ENCODE measurements around the gene CHST13.

Gene CHST13

GRCh38 chr3:126545544-126545943 lies 21.6 kb downstream of the CHST13 start:
- DNase-seq (ENCODE audit: low read depth) = no peak
- TF ChIP-seq CTCF (IDR thresholded peaks at IDR 0.05; ENCODE audit: insufficient read depth, low read depth, low read length, missing control alignments) = no peak
- no peak overlapping the region for H3K4me3 ChIP-seq (ENCODE audit: low read length)

- no peak for TF ChIP-seq CTCF (IDR thresholded peaks at IDR 0.05; ENCODE audit: insufficient read depth, low read depth, low read length, missing control alignments)
- no peak overlapping the region for H3K4me3 ChIP-seq (ENCODE audit: low read length)
- no peak for DNase-seq (ENCODE audit: low read depth)
Measured at GRCh38 chr3:126546013-126546412, 22.1 kb downstream of the CHST13 start.

GRCh38 chr3:126546549-126547239 lies 22.7 kb downstream of the CHST13 start:
- DNase-seq (ENCODE audit: low read depth) = no peak
- no peak overlapping the region for H3K4me3 ChIP-seq (ENCODE audit: low read length)
- TF ChIP-seq CTCF (IDR thresholded peaks at IDR 0.05; ENCODE audit: insufficient read depth, low read depth, low read length, missing control alignments) = no peak

DNA sequence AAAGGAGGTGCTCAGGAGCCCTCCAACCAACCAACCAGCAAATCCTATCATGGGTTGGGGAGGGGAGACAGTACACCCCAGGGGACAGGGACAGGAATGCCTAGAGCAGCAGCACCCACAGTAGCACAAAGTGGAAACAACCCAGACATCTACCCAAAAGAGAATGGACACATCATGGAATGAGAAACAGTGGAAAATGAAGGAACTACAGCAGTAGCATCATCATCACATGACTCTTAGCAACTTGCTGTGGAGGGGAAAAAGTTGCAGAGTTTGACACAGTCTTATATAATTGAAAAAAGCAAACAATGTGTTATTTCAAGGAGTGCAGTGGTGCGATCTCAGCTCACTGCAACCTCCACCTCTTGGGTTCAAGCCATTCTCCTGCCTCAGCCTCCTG lies 23.8 kb downstream of the CHST13 start:
- H3K4me3 ChIP-seq (ENCODE audit: low read length) = no peak overlapping the region
- TF ChIP-seq CTCF (IDR thresholded peaks at IDR 0.05; ENCODE audit: insufficient read depth, low read depth, low read length, missing control alignments) = no peak
- DNase-seq (ENCODE audit: low read depth) = no peak

DNA sequence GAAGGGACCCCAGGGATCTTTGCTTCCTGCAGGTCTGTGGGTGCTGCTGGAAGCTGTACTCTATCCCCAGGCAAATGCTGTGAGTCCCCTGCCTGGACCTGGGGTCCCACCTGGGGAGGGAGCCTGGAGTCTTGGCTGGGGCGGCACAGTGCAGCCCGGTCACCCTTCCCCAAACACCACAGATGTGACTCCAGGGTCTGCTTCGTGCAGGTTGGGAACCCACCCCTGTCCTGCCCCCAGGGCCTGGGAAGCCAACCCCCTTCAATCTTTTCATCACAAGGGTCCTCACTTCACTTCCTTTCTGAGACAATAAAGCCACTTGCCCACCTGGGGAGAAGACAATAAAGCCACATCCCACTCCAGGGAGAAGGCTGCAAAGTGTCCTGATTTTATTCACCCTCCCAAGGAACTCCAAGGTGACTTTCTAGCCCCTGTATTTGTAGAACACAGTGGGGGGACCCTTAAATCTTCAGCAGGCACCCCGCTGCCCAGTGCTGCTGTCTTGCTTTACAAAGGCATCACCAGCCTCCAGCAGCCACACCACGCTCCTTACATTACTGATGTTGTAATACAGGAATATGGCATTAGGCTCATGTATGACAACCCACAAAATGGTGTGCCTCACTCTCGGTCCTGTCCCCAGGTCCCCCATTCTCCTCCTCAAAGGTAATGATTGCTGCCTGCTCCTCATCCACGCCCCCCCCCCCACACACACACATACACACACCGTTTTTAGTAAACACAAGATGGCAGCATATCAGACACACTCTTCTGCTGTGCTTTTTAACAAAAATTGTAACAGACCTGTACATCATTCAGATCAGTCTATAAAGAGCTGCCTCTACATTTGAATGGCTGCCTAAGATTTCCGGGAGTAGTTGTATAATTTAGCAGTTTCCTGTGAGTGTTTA lies 24.9 kb downstream of the CHST13 start:
- no peak for DNase-seq (ENCODE audit: low read depth)
- no peak for TF ChIP-seq CTCF (IDR thresholded peaks at IDR 0.05; ENCODE audit: insufficient read depth, low read depth, low read length, missing control alignments)
- no peak overlapping the region for H3K4me3 ChIP-seq (ENCODE audit: low read length)

GRCh38 chr3:126549861-126550487 lies 26.0 kb downstream of the CHST13 start:
- TF ChIP-seq CTCF (IDR thresholded peaks at IDR 0.05; ENCODE audit: insufficient read depth, low read depth, low read length, missing control alignments) = no peak
- no peak for DNase-seq (ENCODE audit: low read depth)
- no peak overlapping the region for H3K4me3 ChIP-seq (ENCODE audit: low read length)
